Neural crest cell (in vitro differentiated cells): ENCODE measurements around the gene ZNF691. TPM values are rescaled to one million over a fixed set of nuclear protein-coding genes. Genes with fewer than 3 reads are reported as not detected.
"Not testable (repeated sequence)": the region's sequence is repeated elsewhere in the genome, so short reads cannot be mapped to it uniquely, and the experiment has no call there.

ENCODE experiments used
- DNase-seq: peaks from one replicate; pipeline ENCODE4 v3.0.0; 2021; ENCODE audit warnings: low read depth, mixed read lengths, low spot score
- H3K27ac Mint-ChIP-seq: one replicate; pipeline ENCODE4 v1.8.0; 2021; ENCODE audit warnings: mild to moderate bottlenecking, mixed read lengths; ENCODE audit not compliant: unreplicated experiment
- H3K27me3 Mint-ChIP-seq: 2 replicates; pipeline ENCODE4 v1.8.0; 2021; ENCODE audit warnings: low read depth, mild to moderate bottlenecking, mixed read lengths
- H3K36me3 Mint-ChIP-seq: 2 replicates; pipeline ENCODE4 v1.8.0; 2021; ENCODE audit warnings: low read depth, mild to moderate bottlenecking, mixed read lengths
- H3K4me1 Mint-ChIP-seq: 2 replicates; pipeline ENCODE4 v1.8.0; 2021; ENCODE audit warnings: mixed read lengths
- H3K4me3 Mint-ChIP-seq: one replicate; pipeline ENCODE4 v1.8.0; 2021; ENCODE audit warnings: mild to moderate bottlenecking, mixed read lengths
- H3K9me3 Mint-ChIP-seq: 2 replicates; pipeline ENCODE4 v1.8.0; 2021; ENCODE audit warnings: mixed read lengths
- total RNA-seq: library from RNA; stranded (reverse); gene quantifications from 2 replicates; pipeline ENCODE4 v1.2.1, GENCODE V29; 2021
- TF ChIP-seq, protein P1 (sequence below): fragments of 200-600 bp; sonication (generic); conservative IDR thresholded peaks from 2 replicates; pipeline ENCODE4 v1.5.0; 2021; ENCODE audit warnings: antibody characterized with exemption, mild to moderate bottlenecking

The ZNF691 gene
- total RNA-seq, 1 donor from 2014 or later: 19.1 TPM

DNA sequence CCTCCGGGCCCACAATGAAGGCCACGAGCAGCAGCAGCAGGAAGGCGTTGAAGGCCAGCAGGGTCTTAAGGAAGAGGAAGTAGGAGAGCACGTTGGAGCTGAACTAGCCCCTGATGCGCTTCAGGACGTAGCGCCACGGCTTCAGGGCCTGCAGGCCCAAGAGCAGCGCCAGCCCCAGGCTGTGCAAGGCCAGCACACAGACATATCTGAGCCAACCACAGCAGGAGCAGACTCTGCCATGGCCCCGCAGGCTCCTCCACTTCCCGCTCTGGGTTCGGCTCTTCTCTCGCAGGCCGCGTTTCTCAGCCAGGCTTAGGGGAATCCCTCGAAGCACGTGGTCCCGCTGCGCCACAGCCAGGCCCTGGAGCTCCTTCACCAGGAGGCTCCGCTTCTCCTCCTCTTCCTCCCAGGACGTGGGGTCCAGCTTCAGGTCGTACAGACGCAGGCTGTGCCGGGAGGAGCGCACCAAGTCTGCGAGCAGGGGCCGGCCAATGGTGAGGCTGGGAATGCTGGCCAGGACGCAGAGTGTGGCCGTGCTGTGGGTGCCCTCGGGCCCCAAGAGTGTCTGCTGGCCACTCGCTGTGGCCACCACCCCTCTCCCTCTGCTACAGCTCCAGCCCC lies 41.7 kb downstream of the ZNF691 start:
- H3K27me3 Mint-ChIP-seq: no peaks in the 10 kb centered on the region
- no peak overlapping the region for H3K4me3 Mint-ChIP-seq
- H3K36me3 Mint-ChIP-seq: no peaks in the 10 kb centered on the region
- H3K27ac Mint-ChIP-seq: peak overlapping the region; percentile 62
- peaks cover 6% of the 10 kb centered on the region for H3K4me1 Mint-ChIP-seq
- no peak for DNase-seq
- TF ChIP-seq, protein P1, sequence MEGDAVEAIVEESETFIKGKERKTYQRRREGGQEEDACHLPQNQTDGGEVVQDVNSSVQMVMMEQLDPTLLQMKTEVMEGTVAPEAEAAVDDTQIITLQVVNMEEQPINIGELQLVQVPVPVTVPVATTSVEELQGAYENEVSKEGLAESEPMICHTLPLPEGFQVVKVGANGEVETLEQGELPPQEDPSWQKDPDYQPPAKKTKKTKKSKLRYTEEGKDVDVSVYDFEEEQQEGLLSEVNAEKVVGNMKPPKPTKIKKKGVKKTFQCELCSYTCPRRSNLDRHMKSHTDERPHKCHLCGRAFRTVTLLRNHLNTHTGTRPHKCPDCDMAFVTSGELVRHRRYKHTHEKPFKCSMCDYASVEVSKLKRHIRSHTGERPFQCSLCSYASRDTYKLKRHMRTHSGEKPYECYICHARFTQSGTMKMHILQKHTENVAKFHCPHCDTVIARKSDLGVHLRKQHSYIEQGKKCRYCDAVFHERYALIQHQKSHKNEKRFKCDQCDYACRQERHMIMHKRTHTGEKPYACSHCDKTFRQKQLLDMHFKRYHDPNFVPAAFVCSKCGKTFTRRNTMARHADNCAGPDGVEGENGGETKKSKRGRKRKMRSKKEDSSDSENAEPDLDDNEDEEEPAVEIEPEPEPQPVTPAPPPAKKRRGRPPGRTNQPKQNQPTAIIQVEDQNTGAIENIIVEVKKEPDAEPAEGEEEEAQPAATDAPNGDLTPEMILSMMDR: no peak
- no peaks in the 10 kb centered on the region for H3K9me3 Mint-ChIP-seq

DNA sequence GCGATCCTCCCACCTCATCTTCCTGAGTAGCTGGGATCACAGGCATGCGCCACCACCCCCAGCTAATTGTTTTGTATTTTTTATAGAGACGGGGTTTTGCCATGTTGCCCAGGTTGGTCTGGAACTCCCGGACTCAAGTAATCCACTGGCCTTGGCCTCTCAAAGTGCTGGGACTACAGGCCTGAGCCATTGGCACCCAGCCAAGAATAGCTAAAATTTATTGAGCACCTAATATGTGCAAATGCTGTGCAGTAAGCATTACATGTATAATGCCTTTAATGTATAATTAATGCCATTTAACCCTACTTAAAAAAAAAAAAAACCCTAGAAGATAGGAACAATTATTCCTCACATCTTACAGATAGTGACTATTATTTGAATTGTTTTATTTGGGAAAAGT lies 42.9 kb downstream of the ZNF691 start:
- Mint-ChIP-seq H3K27me3 (no peaks in the 10 kb centered on the region), H3K4me3 (no peak overlapping the region), H3K4me1 (peaks cover 6% of the 10 kb centered on the region), H3K36me3 (no peaks in the 10 kb centered on the region), H3K9me3 (peaks cover under 1% of the 10 kb centered on the region), H3K27ac (no peak overlapping the region)
- TF ChIP-seq, protein P1: no peak
- DNase-seq: no peak

DNA sequence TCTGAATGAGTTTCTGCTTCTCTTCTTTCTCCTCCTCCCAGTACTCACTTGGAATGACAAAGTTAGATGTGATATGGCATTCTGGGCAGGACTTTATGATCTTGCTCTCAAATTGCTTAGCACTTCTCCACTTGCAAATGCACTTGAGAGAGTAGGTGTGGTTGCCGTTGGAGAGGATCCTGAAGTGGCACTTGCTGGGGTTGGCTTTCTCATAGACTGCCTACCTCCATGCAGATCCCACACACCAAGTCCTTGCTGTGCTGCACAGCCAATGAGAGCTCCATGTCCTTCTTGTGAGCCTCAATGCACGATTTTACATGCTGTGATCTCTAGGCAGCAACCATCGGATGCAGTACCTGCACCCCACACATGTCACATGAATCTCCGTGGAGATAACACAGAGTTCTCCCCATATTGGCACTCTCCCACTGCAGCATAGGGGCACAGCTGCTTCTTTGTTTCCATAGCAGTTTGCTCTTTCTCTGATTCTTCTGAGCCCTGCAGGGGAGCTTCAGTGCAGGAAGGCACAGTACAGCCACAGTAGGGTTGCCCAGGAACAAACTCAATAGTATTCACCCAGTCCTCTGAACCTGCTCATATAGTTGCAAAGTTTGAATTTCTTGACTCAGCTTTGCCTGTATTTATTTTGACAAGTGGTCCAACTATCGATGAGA lies 45.2 kb downstream of the ZNF691 start:
- peaks cover 9% of the 10 kb centered on the region for H3K9me3 Mint-ChIP-seq
- H3K4me1 Mint-ChIP-seq: peaks cover 6% of the 10 kb centered on the region
- H3K36me3 Mint-ChIP-seq: no peaks in the 10 kb centered on the region
- peaks cover 5% of the 10 kb centered on the region for H3K27me3 Mint-ChIP-seq
- H3K4me3 Mint-ChIP-seq: no peak overlapping the region
- no peak overlapping the region for H3K27ac Mint-ChIP-seq
- DNase-seq: no peak
- TF ChIP-seq, protein P1: no peak

DNA sequence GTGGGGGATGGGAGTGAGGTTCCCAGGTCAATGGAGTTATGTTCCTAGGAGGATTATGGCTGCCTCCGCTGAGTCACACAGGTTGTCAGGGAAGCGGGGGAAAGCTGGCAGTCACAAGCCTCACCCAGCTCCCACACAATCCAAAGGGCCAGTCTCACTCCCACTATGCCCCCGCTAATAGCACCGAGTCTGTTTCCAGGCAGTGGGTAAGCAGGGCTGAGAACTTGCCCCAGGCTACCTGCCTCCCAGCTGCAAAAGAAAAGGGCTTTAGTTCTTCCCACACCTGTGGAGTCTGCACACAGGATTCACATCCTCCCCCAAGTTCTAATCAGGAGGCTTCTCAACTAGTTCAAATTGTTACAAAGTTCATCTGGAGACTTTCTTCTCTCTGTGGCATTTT lies 53.5 kb downstream of the ZNF691 start:
- not testable (repeated sequence) for DNase-seq, H3K27me3 Mint-ChIP-seq, H3K4me3 Mint-ChIP-seq, H3K4me1 Mint-ChIP-seq, H3K36me3 Mint-ChIP-seq, H3K27ac Mint-ChIP-seq
- H3K9me3 Mint-ChIP-seq: peaks cover 20% of the 10 kb centered on the region

Other genes starting within 250 kb of the ZNF691 start
- gene PPIH, start 188.2 kb upstream of the ZNF691 start, total RNA-seq: 69.2 and 75.2 TPM in 2 replicates
- gene YBX1, start 164.2 kb upstream of the ZNF691 start, total RNA-seq: 1,242 and 1,309 TPM in 2 replicates
- 0.14 and 0.19 TPM in 2 replicates for gene CLDN19, start 106.4 kb upstream of the ZNF691 start, total RNA-seq
- gene P3H1, start 79.6 kb upstream of the ZNF691 start, total RNA-seq: 77.2 and 88.6 TPM in 2 replicates
- 9.7 and 13.6 TPM in 2 replicates for gene C1orf50, start 79.4 kb upstream of the ZNF691 start, total RNA-seq
- gene TMEM269, start 61.6 kb upstream of the ZNF691 start, total RNA-seq: 0.70 and 0.91 TPM in 2 replicates
- gene ERMAP, start 29.5 kb upstream of the ZNF691 start, total RNA-seq: 7.1 and 8.8 TPM in 2 replicates
- 46.5 and 47.9 TPM in 2 replicates for gene SVBP, start 29.2 kb upstream of the ZNF691 start, total RNA-seq
- 254 and 265 TPM in 2 replicates for gene SLC2A1, start 112.3 kb downstream of the ZNF691 start, total RNA-seq